ENCODE data around the gene CYS1. TPM values are rescaled to one million over a fixed set of nuclear protein-coding genes. Genes with fewer than 3 reads are reported as not detected.

Gene CYS1
- total RNA-seq, 1 donor from 2014 or later: 0.80 TPM

GRCh38 chr2:10048501-10049171, 31.6 kb downstream of the CYS1 start:
- DNase-seq (ENCODE audit: low spot score): no peak

- no peak for DNase-seq (ENCODE audit: low spot score)
Measured at GRCh38 chr2:10047616-10048500, 32.4 kb downstream of the CYS1 start.

GRCh38 chr2:10046931-10047330, 33.3 kb downstream of the CYS1 start:
- DNase-seq (ENCODE audit: low spot score): no peak

- DNase-seq (ENCODE audit: low spot score): no peak
Measured at GRCh38 chr2:10045561-10046355, 34.5 kb downstream of the CYS1 start.

GRCh38 chr2:10043906-10044601, 36.2 kb downstream of the CYS1 start:
- peak; percentile 100 for DNase-seq (ENCODE audit: low spot score)

GRCh38 chr2:10043256-10043905, 36.8 kb downstream of the CYS1 start, which contains the start of gene KLF11:
Gene KLF11, plus strand, starts transcription at chr2:10043550. Its CDS starts 167 bp downstream, at chr2:10043717.
- peak; percentile 98 for DNase-seq (ENCODE audit: low spot score)

GRCh38 chr2:10042301-10043161, 37.7 kb downstream of the CYS1 start:
- DNase-seq (ENCODE audit: low spot score): peak; percentile 94

- no peak for DNase-seq (ENCODE audit: low spot score)
Measured at GRCh38 chr2:10041711-10042110, 38.5 kb downstream of the CYS1 start.

GRCh38 chr2:10039658-10040410, 40.4 kb downstream of the CYS1 start:
- DNase-seq (ENCODE audit: low spot score): no peak

- DNase-seq (ENCODE audit: low spot score): no peak
Measured at GRCh38 chr2:10038716-10039115, 41.5 kb downstream of the CYS1 start.

- no peak for DNase-seq (ENCODE audit: low spot score)
Measured at GRCh38 chr2:10038123-10038522, 42.1 kb downstream of the CYS1 start.

GRCh38 chr2:10036095-10036884, 43.9 kb downstream of the CYS1 start:
- DNase-seq (ENCODE audit: low spot score): no peak

- no peak for DNase-seq (ENCODE audit: low spot score)
Measured at GRCh38 chr2:10035633-10036032, 44.6 kb downstream of the CYS1 start.

GRCh38 chr2:10035053-10035422, 45.2 kb downstream of the CYS1 start:
- DNase-seq (ENCODE audit: low spot score): no peak

- DNase-seq (ENCODE audit: low spot score): no peak
Measured at GRCh38 chr2:10034333-10035052, 45.7 kb downstream of the CYS1 start.

GRCh38 chr2:10033251-10034006, 46.8 kb downstream of the CYS1 start:
- DNase-seq (ENCODE audit: low spot score): no peak

GRCh38 chr2:10032746-10033105, 47.5 kb downstream of the CYS1 start:
- DNase-seq (ENCODE audit: low spot score): no peak

Measured in mesenteric fat pad (tissue), 1 donor.